ENCODE measurements around the gene PTBP1.
"Not testable (repeated sequence)": the region's sequence is repeated elsewhere in the genome, so short reads cannot be mapped to it uniquely, and the experiment has no call there.

PTBP1 gene

DNA sequence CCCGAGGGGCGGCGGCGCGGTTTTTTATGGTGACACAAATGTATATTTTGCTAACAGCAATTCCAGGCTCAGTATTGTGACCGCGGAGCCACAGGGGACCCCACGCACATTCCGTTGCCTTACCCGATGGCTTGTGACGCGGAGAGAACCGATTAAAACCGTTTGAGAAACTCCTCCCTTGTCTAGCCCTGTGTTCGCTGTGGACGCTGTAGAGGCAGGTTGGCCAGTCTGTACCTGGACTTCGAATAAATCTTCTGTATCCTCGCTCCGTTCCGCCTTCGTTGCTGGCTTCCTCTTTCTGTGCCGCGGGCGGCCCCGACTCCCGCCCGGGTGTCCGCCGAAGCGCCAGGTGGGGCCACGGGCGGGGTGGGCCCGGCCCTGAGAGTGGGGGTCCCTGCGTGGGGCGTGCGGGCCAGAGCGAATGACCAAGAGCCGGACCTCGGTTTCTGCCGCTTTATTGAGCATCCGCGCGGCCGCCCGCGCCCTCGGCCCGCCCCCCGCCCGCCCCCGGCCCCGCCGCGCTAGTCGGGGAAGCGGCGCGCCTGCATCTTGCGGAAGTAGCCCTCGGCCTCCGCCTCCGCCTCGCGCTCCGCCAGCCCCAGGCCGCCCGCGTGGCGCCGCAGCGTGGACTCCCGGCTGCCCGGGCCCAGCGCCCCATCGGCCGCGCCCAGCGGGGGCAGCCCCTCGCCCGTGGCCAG is 14.9 kb downstream of the PTBP1 start:
- DNase-seq: no peak

DNA sequence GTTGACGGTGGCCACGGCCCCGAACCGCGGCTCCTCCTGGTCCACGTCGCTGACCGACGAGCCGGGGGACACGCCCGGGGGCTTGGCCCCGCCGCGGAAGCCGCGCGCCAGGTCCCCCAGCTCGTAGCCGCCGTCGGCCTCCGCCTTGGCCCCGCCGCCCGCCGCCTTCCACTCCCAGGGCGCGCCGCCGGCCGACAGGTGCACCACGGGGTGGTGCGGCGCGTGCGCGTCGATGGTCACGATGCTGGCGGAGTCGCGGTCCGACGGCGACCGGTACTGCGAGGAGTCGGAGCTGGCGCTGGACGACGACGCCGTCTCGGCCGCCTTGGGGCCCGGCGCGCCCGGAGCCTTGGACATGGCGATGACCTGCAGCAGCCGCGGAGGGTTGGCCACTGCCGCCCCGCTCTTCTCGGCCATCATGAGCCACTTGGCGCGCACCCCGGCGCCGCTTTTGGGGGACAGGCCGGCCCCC is 15.5 kb downstream of the PTBP1 start:
- no peak for DNase-seq

DNA sequence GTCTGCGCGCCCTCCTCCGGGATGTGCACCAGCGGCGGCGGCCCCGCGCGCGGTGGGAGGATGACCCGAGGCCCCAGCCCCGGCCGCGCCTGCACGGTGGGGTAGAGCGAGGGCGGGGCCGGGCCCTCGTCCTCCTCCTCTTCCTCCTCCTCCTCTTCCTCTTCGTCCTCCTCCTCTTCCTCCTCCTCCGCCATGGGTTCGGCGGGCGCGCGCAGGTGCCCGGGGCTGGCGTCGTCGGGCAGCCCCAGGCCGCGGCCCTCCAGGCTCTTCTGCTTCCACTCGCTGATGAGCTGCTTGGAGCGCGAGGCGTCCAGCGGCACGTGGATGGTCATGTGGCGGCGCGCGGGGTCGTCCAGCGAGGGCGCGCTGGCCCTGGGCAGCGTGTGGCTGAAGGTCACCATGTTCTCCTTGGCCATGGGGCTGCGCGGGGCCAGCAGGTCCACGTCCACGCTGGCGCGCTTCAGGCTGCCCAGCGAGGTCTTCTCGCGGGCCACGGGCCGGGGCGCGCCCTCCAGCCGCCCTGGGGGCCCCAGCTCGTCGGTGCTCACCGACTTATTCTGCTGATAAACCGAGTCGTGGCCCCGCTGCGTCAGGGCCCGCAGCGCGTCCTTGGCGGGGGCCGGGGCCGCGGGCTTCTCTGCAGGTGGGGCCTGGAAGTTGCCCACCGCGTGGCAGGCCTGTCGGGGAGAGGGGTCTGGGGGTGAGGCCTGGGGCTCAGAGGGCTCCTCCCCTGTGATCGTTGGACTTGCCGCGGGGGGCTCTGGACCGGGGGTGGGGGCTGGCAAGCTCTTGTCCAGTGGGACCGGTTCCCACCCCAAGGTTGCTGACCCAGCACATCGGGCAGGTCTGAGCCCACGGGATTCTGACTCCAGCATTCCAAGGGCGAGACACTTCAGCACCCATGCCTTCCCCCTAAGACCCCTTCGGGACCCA is 16.2 kb downstream of the PTBP1 start:
- DNase-seq: no peak

DNA sequence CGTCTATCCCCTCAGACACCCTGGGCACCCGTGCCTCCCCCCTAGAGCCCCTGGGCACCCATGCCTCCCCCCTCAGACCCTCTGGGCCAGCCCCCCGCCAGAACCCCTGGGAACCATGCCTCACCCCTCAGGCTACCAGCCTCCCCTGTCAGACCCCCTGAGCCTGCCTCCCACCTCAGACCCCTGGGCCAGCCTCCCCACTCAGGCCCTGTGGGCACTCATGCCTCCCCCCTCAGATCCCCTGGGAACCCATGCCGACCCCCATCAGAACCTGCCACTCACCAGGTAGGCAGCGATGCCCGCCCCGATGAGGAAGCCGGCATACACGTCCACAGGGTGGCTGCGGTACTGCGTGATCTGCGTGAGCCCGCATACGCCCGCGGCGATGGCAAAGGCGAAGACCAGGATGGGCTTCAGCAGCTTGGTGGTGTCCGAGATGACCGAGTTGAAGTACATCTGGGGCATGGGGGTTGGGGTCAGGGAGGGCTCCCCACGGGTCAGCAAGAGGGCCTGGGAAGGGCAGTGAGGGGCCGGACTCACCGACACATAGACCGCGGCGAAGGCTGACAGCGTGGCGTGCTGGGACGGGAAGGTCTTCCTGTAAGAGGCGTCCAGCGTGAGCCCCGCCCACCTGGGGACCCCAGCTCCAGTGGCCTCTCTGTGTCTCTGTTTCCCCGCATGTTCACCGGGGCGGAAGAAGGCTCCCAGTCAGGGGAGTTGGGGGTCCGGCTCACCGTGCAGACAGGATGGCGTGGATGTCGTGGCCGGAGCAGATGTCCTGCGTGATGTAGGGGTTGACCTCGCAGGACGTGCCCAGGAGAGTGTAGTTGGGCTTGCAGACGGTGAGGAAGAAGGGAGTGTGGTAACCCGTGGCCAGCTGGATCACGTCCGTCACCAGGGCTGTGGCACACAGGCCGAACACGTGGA is 17.2 kb downstream of the PTBP1 start:
- no peak for DNase-seq

DNA sequence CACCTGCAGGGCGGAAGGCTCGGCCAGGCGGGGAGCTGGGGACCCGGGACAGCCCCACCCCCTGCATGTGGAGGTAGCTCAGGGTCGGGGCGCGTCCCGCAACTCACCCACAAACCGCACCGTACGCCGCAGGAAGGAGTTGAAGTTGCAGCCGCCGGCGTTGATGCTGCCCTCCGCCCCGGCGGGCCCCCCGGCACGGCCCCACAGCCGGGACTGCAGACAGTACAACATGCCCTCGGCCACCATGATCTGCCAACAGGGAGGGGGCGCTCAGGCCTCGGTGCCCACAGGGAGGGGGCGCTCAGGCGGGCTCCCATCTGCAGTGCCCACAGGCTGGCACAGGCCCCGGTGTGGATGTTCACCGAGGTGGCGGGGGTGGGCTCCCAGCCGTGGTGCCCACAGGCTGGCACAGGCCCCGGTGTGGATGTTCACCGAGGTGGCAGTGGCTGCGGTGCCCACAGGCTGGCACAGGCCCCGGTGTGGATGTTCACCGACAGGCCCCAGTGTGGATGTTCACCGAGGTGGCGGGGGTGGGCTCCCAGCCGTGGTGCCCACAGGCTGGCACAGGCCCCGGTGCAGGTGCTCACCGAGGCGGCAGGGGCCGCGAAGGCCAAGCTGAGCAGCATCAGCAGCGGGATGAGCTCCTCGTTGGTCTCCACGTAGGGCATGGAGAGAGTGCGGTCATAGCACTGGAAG is 18.0 kb downstream of the PTBP1 start:
- DNase-seq: no peak

DNA sequence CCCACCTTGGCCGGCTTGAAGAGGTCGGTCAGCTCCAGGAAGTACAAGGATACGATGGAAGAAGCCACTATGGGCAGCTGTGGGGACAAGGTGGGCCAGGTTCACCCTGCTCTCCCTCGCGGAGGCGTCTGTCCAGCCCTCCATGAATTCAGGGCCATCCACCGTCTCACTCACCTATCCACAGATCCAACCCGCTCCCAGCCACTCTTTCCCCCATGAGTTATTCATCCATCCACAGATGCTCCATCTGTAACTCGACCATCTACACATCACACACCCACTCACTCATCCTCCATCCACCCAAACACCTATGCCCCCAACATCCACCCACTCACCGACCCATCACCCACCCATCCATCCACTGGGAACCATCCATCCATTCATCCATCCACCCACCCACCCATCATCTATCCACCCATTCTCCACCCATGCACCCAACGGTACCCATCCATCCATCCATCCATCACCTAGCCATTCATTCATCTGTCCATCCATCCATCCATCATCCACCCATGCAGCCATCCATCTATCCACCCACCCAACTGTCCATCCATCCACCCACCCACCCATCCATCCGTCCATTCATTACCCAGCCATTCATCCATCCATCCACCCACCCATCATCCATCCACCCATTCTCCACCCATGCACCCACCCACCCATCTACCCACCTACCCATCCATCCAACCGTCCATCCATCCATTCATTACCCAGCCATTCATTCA is 18.7 kb downstream of the PTBP1 start:
- no peak for DNase-seq

DNA sequence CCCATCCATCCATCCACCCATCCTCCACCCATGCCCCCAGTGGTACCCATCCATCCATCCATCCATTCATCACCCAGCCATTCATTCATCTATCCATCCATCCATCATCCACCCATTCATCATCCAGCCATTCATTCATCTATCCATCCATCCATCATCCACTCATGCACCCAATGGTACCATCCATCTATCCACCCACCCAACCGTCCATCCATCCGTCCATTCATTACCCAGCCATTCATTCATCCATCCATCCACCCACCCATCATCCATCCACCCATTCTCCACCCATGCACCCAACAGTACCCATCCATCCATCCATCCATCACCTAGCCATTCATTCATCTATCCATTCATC is 19.2 kb downstream of the PTBP1 start:
- no peak for DNase-seq

DNA sequence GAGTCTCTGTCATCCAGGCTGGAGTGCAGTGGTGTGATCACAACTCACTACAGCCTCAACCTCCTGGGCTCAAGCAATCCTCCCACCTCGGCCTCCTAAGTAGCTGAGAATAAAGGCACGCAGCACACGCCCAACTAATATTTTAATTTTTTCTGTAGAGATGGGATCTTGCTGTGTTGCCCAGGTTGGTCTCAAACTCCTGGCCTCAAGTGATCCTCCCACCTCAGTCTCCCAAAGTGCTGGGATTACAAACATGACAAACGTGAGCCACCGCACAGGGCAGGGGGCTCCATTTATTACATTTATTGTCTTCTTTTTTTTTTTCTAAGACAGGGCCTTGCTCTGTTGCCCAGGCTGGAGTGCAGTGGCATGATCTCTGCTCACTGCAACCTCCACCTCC is 23.0 kb downstream of the PTBP1 start:
- not testable (repeated sequence) for DNase-seq

DNA sequence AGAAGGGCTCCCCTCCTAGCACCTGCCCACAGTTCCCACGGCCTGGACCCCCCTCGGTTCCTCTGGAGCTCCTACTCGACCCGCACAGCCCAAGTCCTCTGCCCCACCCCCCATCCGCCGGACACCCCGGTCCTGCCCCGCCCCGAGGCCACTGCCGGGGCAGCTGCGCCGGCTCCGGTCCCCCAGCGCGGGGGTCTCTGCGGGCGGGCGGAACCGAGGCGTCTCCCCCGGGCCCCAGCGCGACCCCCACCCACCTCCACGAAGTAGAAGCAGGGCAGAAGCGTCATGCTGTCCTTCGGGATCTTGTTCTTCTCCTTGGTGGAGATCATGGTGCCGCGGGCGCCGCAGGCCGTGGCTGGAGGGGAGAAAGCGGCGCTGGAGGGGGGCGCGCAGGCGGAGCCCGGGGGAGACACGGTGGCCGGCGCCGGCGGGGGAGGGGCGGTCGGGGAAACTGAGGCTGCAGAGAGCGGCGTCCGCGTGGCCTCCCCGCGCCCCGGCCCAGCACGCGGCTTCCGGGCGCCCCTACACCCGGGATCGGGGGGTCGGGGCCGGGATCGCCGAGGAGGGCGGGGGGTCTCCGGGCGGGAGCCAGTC is 24.1 kb downstream of the PTBP1 start:
- no peak for DNase-seq

DNA sequence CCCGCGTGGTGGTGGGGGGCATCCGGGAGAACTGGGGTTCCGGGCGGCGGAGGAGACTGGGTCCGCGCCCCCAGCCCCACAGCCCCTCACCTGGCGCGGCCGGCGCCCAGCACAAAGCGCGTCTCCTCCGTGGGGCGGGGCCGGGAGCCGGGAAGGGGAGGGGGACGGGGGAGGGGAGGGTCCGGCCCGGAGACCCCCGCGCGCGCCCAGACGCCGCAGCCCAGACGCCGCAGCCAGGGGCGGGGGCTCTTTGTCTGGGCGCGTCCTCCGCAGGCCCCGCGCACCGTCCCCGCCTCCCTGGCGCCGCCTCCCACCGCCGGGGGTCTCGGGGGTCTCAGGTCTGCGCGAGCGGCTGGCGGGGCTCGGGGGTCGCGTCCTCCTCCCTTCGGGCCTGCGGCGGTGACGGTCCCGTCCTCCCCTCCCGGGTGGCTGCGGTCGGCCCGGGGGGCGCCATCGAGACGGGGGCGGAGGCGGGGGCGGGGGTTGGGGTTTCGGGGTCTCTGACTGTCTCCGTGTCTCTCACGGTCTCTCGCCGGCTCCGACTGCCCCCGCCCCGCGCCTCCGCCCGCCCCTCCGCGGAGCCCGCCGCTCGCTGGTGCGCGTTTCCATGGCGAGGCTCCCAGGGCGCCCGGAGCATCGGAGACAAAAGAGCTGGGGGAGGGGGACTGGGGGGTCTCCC is 24.7 kb downstream of the PTBP1 start, which contains the start of gene PLPPR3:
Gene PLPPR3, minus strand, starts transcription at position 131 of the 679 bp plus-strand sequence. CDS start 396 bp downstream, outside the sequence.
- no peak for DNase-seq

DNA sequence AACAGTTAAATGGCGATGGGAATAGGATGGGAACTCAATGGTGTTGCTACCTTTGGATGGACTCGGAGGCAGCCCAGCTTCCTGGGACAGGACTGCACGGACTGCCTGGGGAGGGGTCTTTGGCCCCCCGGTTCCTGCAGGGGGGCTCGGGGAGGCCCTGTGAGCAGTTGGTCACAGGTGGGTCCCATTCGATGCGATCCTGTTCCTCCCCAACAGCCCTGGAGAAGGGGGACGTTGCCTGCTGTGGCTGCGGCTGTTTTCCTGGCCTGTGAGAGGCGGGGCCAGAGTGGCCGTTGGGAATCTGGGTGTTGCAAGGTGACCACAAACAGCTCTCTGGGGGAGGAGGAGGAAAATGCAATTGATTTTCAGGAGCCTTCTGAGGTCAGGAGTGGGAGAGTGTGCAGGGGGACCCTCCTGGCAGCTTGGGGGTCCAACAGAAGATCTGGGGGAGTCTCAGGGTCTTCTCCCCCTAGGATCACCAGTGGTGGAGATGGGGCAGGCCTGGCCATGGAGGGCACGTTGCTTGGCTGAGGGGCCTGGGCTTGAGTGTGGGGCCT is 26.4 kb downstream of the PTBP1 start:
- DNase-seq: no peak

DNA sequence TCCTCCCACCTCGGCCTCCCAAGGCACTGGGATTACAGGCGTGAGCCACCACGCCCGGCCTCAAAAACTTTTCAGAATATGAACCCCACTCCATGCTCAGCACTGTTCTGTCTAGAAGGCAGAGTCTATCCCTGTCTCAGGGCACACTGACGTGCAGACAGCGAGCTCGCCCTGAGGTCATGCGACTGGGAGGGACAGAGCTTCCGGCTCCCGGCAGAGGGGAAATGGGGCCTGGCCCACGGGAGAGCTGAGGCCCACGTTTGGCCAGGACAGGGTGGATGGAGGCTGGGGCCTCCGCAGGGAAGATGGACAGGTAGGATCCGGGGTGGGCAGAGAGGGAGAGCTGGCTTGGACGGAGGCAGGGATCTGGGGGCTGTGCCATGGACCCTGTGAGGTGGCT is 27.6 kb downstream of the PTBP1 start:
- no peak for DNase-seq

DNA sequence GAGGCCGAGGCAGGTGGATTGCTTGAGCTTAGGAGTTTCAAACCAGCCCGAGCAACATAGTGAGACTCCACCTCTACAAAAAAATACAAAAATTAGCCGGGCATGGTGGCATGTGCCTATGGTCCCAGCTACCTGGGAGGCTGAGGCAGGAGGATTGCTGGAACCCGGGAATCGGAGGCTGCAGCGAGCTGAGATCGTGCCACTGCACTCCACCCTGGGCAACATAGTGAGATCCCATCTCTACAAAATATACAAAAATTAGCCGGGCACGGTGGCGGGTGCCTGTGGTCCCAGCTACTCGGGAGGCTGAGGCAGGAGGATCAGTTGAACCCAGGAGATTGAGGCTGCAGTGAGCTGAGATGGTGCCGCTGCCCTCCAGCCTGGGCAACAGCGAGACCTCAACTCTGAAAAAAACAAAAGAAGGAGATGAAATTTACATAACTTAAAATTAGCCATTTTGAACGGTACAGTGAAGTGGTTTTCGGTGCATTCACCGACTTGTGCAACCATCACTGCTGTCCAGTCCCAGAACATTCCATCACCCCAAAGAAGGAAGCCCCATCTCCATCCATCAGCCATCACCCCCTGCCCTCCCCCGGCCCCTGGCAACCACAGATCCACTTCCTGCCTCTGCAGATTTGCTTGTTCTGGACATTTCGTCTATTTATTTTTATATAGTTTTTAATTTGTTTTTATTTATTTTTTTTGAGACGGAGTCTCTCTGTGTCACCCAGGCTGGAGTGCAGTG is 28.8 kb downstream of the PTBP1 start:
- no peak for DNase-seq

DNA sequence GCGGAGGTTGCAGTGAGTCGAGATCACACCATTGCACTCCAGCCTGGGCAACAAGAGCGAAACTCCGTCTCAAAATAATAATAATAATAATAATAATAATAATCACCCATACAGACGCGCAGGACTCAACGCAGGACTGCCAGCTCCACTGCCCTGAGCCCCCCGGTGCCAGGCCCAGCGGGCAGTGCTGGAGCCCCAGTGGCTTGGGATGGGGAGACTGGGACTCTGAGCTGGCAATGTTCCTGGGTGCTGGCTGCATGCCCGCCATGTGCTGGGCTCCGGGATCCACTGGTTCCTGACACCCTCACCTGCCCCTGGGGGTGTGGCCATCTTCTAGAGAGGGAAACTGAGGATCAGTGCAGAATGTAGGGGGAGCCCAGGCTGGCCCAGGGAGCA is 30.1 kb downstream of the PTBP1 start:
- no peak for DNase-seq

DNA sequence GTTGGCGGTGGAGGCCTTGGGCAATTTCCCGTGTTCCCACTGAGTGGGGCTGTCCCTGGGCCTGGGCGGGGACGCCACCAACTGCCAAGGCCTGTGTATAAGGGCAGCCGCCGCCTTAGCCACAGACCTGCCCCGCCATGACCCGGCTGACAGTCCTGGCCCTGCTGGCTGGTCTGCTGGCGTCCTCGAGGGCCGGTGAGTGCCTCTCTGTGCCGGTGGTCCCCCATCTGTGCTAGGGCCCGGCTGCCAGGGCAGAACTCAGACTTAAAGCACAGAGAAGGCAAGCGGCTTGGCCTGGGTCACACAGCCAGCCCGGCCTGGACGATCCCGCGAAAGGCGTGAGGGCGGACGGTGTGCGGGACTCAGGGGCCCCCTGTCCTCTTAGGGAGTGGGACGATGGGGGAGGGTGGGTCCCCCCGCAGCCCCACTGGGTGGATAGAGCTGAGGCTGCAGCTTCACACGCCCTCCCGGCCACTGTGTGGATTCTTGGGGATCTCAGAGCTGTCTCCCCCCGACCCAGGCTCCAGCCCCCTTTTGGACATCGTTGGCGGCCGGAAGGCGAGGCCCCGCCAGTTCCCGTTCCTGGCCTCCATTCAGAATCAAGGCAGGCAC is 30.6 kb downstream of the PTBP1 start, which contains the start of gene AZU1:
Gene AZU1, plus strand, starts transcription at position 128 of the 612 bp plus-strand sequence. Its CDS starts 10 bp downstream, at position 138.
- peak; percentile 70 for DNase-seq

DNA sequence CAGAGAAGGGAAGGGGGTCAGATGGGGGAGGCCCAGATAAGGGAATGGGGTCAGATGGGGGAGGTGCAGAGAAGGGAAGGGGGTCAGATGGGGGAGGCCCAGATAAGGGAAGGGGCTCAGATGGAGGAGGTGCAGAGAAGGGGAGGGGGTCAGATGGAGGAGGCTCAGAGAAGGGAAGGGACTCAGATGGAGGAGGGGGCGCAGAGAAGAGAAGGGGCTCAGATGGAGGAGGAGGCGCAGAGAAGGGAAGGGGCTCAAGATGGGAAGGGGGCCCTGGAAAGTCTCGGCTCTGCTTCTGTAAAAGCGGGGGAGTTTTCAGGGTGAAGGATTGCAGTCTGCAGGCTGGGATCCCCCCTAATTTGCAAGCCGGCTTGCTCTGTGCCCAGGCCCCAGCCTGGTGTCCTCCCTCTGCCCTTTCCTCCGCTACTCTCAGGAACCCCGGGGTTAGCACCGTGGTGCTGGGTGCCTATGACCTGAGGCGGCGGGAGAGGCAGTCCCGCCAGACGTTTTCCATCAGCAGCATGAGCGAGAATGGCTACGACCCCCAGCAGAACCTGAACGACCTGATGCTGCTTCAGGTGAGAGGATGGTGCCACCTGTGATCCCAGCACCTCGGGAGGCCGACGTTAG is 32.0 kb downstream of the PTBP1 start:
- no peak for DNase-seq

DNA sequence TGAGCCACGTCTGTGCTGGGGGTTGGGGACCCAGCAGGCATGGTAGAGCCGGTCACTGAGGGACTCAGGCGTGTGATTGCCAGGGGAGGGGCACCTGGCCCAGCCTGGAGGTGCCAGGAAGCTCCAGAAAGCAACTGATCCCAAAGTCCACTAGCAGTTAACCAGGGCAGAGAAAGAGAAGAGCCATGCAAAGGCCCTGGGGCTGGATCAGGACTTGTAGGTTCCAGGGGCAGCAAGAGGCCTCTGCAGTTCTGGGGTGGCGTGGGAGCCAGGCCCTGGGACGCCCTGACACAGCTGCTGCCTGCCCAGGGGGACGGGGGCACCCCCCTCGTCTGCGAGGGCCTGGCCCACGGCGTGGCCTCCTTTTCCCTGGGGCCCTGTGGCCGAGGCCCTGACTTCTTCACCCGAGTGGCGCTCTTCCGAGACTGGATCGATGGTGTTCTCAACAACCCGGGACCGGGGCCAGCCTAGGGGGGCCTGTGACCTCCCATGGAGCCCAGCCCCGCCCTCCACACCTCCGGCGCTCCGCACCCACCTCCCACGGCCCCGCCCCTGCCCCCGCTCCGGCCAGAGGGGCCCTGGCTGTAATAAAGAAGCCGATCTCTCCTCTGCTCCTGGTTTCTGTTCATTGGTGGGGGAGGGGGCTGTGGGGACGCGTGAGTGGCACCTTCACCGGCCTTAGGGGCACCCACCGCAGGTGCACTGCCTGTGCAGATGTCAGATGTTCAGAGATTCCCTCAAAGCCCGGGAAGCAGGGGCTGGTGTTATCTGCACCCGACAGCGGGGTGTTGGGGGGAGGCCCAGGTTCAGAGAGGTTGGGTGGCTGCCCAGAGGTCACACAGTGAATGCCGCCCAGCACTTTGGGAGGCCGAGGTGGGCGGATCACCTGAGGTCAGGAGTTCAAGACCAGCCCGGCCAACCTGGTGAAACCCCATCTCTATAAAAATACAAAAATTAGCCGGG is 34.4 kb downstream of the PTBP1 start:
- DNase-seq: no peak
